ENCODE data around the gene MALT1.

GRCh38 chr18:58756596-58757240 lies 85.5 kb downstream of the MALT1 start:
- TF ChIP-seq CTCF (IDR thresholded peaks at IDR 0.05) (no peak), POLR2A (IDR thresholded peaks at IDR 0.05) (no peak)
